Retina (tissue), 1 donor: ENCODE results near the gene E2F2.

Source experiments
- DNase-seq: peaks from one replicate; pipeline ENCODE4 v3.0.0-alpha.2; 2016

Gene E2F2

GRCh38 chr1:23481026-23481597 lies 49.9 kb downstream of the E2F2 start:
- DNase-seq = no peak

- DNase-seq = no peak
These were observed 50.6 kb downstream of the E2F2 start for GRCh38 chr1:23480187-23481025.

GRCh38 chr1:23479666-23479941 lies 51.4 kb downstream of the E2F2 start:
- DNase-seq = no peak

GRCh38 chr1:23478896-23479665 lies 52.0 kb downstream of the E2F2 start:
- no peak for DNase-seq

GRCh38 chr1:23477359-23478144 lies 53.5 kb downstream of the E2F2 start:
- no peak for DNase-seq

GRCh38 chr1:23475641-23476040 lies 55.4 kb downstream of the E2F2 start:
- no peak for DNase-seq

- DNase-seq = no peak
These were observed 55.9 kb downstream of the E2F2 start for GRCh38 chr1:23475134-23475628.

- DNase-seq = no peak
These were observed 57.8 kb downstream of the E2F2 start for GRCh38 chr1:23473037-23473800.

GRCh38 chr1:23472351-23473036 lies 58.5 kb downstream of the E2F2 start:
- DNase-seq = no peak

GRCh38 chr1:23471473-23472075 lies 59.5 kb downstream of the E2F2 start:
- no peak for DNase-seq

GRCh38 chr1:23470282-23471070 lies 60.6 kb downstream of the E2F2 start:
- DNase-seq = no peak

GRCh38 chr1:23469372-23469982 lies 61.6 kb downstream of the E2F2 start:
- DNase-seq = no peak

- DNase-seq = no peak
These were observed 64.5 kb downstream of the E2F2 start for GRCh38 chr1:23466423-23466989.

- no peak for DNase-seq
These were observed 67.7 kb downstream of the E2F2 start for GRCh38 chr1:23463286-23463685.

- DNase-seq = no peak
These were observed 68.3 kb downstream of the E2F2 start for GRCh38 chr1:23462766-23463165.

- DNase-seq = no peak
These were observed 70.0 kb downstream of the E2F2 start for GRCh38 chr1:23461050-23461449.

GRCh38 chr1:23460519-23460918 lies 70.5 kb downstream of the E2F2 start:
- no peak for DNase-seq

- DNase-seq = no peak
These were observed 71.7 kb downstream of the E2F2 start for GRCh38 chr1:23459338-23459757.
